SH-SY5Y (cell line): ENCODE results near the gene SYNE2.

Experiments
- GATA2 ChIP-seq: IDR thresholded peaks from 2 replicates; pipeline ENCODE4 v1.6.1; 2011; ENCODE audit warnings: mild to moderate bottlenecking, low read depth, low read length
- GATA3 ChIP-seq: IDR thresholded peaks from 2 replicates; pipeline ENCODE4 v1.6.1; 2011; ENCODE audit warnings: low read depth, mild to moderate bottlenecking, low read length, moderate library complexity

- TF ChIP-seq GATA2 (peak; percentile 77), GATA3 (peak; percentile 67; the same call in 1 of the 2 replicates)
Measured at GRCh38 chr14:64217834-64218233, 365.0 kb downstream of the SYNE2 start.
